Type B pancreatic cell (in vitro differentiated cells): ENCODE measurements around the gene TPO. TPM values are rescaled to one million over a fixed set of nuclear protein-coding genes. Genes with fewer than 3 reads are reported as not detected.

Source experiments
- DNase-seq: peaks from one replicate; pipeline ENCODE4 v3.0.0; 2021; ENCODE audit warnings: mixed read lengths; ENCODE audit not compliant: unreplicated experiment; ENCODE audit errors: extremely low spot score
- H3K27ac Mint-ChIP-seq: 2 replicates; pipeline ENCODE4 v1.8.0; 2021; ENCODE audit warnings: mild to moderate bottlenecking, mixed read lengths
- H3K27me3 Mint-ChIP-seq: 2 replicates; pipeline ENCODE4 v1.8.0; 2021; ENCODE audit warnings: mixed read lengths
- H3K36me3 Mint-ChIP-seq: 2 replicates; pipeline ENCODE4 v1.8.0; 2021; ENCODE audit warnings: mixed read lengths
- H3K4me1 Mint-ChIP-seq: one replicate; pipeline ENCODE4 v1.8.0; 2021; ENCODE audit warnings: mixed read lengths; ENCODE audit not compliant: unreplicated experiment
- H3K4me3 Mint-ChIP-seq: 2 replicates; pipeline ENCODE4 v1.8.0; 2021; ENCODE audit warnings: mild to moderate bottlenecking, mixed read lengths
- H3K9me3 Mint-ChIP-seq: 2 replicates; pipeline ENCODE4 v1.8.0; 2021; ENCODE audit warnings: mixed read lengths
- total RNA-seq: library from RNA; stranded (reverse); gene quantifications from 2 replicates; pipeline ENCODE4 v1.2.1, GENCODE V29; 2021; ENCODE audit warnings: low replicate concordance
- TF ChIP-seq, protein P1 (sequence below): fragments of 200-600 bp; sonication (generic); conservative IDR thresholded peaks from 2 replicates; pipeline ENCODE4 v1.5.0; 2021; ENCODE audit warnings: antibody characterized with exemption, mild to moderate bottlenecking

The TPO gene
- total RNA-seq, 1 donor from 2014 or later = not detected

GRCh38 chr2:1518331-1518803 is 105.1 kb downstream of the TPO start:
- no peaks in the 10 kb centered on the region for H3K4me1 Mint-ChIP-seq
- H3K27me3 Mint-ChIP-seq = peaks cover 4% of the 10 kb centered on the region
- no peaks in the 10 kb centered on the region for H3K9me3 Mint-ChIP-seq
- H3K27ac Mint-ChIP-seq = no peak overlapping the region
- no peak overlapping the region for H3K4me3 Mint-ChIP-seq
- H3K36me3 Mint-ChIP-seq = no peaks in the 10 kb centered on the region
- TF ChIP-seq, protein P1, sequence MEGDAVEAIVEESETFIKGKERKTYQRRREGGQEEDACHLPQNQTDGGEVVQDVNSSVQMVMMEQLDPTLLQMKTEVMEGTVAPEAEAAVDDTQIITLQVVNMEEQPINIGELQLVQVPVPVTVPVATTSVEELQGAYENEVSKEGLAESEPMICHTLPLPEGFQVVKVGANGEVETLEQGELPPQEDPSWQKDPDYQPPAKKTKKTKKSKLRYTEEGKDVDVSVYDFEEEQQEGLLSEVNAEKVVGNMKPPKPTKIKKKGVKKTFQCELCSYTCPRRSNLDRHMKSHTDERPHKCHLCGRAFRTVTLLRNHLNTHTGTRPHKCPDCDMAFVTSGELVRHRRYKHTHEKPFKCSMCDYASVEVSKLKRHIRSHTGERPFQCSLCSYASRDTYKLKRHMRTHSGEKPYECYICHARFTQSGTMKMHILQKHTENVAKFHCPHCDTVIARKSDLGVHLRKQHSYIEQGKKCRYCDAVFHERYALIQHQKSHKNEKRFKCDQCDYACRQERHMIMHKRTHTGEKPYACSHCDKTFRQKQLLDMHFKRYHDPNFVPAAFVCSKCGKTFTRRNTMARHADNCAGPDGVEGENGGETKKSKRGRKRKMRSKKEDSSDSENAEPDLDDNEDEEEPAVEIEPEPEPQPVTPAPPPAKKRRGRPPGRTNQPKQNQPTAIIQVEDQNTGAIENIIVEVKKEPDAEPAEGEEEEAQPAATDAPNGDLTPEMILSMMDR = no peak
- no peak for DNase-seq

GRCh38 chr2:1518867-1519530 is 105.7 kb downstream of the TPO start:
- no peaks in the 10 kb centered on the region for H3K36me3 Mint-ChIP-seq
- H3K9me3 Mint-ChIP-seq = no peaks in the 10 kb centered on the region
- no peaks in the 10 kb centered on the region for H3K4me1 Mint-ChIP-seq
- peaks cover 4% of the 10 kb centered on the region for H3K27me3 Mint-ChIP-seq
- DNase-seq = no peak
- no peak overlapping the region for H3K4me3 Mint-ChIP-seq
- H3K27ac Mint-ChIP-seq = no peak overlapping the region
- TF ChIP-seq, protein P1 = no peak

- Mint-ChIP-seq H3K27me3 (peaks cover 4% of the 10 kb centered on the region), H3K36me3 (no peaks in the 10 kb centered on the region), H3K27ac (no peak overlapping the region), H3K9me3 (no peaks in the 10 kb centered on the region), H3K4me3 (no peak overlapping the region), H3K4me1 (no peaks in the 10 kb centered on the region)
- TF ChIP-seq, protein P1 = no peak
- no peak for DNase-seq
These were observed 108.1 kb downstream of the TPO start for GRCh38 chr2:1521191-1521877.

GRCh38 chr2:1521878-1522830 is 108.9 kb downstream of the TPO start:
- H3K27me3 Mint-ChIP-seq = peaks cover 4% of the 10 kb centered on the region
- H3K4me1 Mint-ChIP-seq = no peaks in the 10 kb centered on the region
- H3K36me3 Mint-ChIP-seq = no peaks in the 10 kb centered on the region
- no peaks in the 10 kb centered on the region for H3K9me3 Mint-ChIP-seq
- no peak overlapping the region for H3K4me3 Mint-ChIP-seq
- TF ChIP-seq, protein P1 = no peak
- DNase-seq = no peak
- H3K27ac Mint-ChIP-seq = no peak overlapping the region

GRCh38 chr2:1527153-1527992 is 114.1 kb downstream of the TPO start:
- no peaks in the 10 kb centered on the region for H3K9me3 Mint-ChIP-seq
- H3K4me3 Mint-ChIP-seq = no peak overlapping the region
- H3K27ac Mint-ChIP-seq = no peak overlapping the region
- TF ChIP-seq, protein P1 = no peak
- no peak for DNase-seq
- H3K27me3 Mint-ChIP-seq = peaks cover 3% of the 10 kb centered on the region
- no peaks in the 10 kb centered on the region for H3K36me3 Mint-ChIP-seq
- no peaks in the 10 kb centered on the region for H3K4me1 Mint-ChIP-seq
